DMS 273 treated with DMSO at 0.1 percent for 48 hours (cell line): ENCODE measurements around the gene QRICH1.

Experiments
- DNase-seq: peaks from one replicate; lab custom pipeline; 2025; lab: John Stamatoyannopoulos, UW

The QRICH1 gene

DNA sequence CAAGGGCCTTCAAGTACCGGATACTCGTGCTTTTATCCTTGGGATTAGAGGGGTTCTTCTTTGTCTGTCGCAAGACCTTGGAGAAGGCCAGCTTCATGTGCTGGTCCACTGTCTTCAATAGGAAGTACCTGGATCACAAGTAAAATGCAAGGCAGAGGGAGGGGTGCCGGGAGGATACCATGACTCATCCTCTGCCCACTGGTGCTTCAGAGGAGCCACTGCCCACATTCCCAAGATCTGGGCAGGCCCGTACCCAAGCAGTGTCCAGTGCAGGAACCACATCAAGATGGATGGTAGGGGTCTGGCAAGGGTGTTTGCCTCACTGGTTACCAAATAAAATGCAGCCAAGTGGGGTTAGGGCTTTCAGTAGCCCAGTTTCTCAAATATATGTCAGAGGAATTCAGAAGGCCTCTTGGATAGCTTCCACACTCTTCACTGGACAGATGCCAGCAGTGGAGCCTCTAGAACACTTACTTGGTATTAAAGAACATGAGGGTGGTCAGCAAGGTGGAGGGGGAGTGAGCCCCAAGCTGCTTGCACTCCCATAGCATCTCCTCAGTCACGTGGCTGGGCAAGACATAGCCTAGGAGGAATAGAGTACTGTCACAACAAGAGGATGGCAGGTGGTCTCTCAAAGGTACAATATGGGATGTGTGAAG is 61.1 kb downstream of the QRICH1 start:
- no peak for DNase-seq

DNA sequence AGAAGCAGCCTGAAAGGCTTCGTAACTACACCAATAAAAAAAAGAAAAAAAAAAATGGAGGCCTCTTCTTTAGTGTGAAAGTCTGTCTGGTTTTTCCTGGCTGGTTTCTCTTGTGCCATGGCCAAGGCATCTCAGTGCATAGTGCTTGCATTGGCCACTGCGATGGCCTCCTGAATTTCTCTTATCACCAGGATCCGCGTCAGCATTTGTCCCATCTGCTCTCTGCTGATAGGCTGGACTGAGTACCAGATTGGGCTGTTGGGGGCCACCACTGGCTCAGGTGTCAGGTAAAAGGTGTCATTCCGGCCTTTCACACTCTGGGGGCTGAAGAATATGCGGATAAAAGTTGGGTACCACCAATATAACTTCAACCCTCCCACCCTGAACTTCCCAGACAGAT is 63.5 kb downstream of the QRICH1 start:
- DNase-seq, result no peak

DNA sequence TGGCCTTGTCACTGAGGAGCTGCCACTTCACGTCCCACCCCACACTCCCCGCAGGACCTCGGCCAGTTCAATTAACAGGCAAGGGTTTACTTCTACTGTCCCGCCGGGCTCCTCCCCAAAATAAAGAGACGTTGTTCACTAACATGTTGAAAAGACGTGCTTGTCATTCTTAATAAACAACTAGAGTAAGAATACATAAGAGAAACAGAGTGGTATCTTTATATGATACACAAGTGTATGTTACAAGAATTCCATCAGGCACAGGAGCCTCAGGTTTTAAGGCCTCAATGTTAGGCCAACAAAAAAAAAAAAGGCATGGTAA is 64.3 kb downstream of the QRICH1 start:
- DNase-seq, result no peak

DNA sequence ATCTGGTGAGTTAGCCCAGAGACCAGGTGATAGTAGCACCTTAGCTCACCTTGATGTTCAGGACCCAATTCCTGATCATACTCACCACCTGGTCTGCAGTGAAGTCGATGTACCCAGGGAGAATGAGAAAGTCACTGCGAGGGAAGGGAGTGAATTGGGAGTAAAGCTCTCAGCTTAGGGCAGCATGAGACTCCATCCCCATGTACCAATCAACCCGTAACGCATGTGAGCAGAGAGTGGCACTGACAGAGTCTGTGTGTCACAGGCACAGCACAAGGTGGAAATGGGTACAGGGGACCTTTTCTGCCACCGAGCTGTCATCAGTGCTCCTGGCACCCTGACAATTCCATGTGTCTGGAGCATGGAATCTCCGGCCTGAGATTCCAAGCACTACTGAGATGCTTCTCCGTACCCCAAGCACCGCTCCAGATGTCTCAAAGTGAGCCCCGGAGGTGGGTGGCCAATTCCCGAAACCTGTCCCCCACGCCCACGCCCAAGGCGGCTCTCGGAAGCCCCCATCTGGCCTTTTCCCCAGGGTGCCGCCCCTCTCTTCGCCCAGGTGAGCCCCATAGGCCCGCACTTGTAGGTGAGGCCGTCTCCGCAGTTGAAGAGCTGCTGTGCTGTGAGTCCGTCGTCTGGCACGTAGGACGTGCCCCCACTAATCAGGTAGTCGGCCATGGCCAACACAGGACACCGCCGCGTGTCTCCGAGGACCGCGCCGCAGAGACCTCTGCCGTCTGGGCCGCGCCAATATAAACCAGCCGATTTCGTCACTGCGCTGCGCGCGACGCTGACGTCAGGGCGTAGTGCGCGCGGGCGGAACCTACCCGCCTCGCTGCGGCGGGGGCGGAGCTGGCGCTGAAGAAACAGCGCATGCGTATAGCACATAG is 65.0 kb downstream of the QRICH1 start, which contains the start of gene IMPDH2:
TSS of gene IMPDH2 (minus strand) at position 726 of the 890 bp plus-strand sequence. CDS start at position 678, 48 bp downstream.
- DNase-seq, result peak; percentile 52

DNA sequence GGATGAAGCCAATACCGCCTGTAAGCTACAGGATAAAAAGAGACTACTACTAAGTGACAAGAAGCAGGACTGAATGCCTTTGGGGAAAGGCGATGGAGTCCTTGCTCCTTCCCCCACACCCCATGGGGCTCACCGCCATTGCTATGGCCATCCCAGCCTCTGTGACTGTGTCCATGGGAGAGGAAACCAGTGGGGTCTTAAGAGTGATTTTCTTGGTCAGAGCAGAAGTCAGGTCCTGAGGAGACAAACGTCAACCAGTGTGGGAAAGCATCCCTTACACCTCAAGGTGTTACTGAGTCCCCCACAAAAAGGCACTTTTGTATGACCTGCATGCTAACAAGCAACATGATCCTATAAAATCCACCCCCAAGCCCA is 65.6 kb downstream of the QRICH1 start:
- DNase-seq, result no peak

DNA sequence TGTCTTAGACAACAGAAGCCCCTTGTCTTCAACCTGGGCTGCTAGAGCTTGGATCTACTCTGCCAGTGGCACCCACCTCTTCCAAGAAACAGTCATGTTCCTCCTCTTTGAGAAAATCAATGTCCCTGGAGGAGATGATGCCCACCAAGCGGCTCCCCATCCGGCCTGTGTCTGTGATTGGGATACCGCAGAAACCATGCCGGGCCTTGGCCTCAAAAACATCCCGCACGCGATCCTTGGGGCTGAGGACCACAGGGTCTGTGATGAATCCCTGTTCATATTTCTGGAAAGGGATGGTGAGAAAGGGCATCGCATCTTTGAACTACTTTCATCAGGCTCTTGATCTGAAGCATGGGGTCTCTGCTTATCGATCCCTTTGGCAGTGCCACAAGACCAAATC is 66.2 kb downstream of the QRICH1 start:
- no peak for DNase-seq

DNA sequence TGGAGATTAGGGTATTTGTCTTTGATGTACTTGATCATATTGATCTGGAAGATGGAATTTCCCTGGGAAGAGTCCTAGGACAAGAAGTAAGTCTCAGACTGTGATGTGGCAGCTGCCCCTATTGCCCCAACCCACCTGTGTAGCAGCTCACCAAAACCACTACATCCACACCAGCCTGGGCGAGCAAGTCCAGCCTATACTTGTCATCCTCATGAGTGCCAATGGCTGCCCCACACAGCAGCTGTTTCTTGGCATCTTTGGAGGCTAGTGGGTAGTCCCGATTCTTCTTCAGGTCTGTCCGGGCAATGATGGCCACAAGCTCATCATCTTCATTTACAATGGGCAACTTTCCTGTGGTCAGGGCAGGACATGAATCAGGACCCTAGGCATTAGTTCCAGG is 67.3 kb downstream of the QRICH1 start:
- DNase-seq, result no peak

DNA sequence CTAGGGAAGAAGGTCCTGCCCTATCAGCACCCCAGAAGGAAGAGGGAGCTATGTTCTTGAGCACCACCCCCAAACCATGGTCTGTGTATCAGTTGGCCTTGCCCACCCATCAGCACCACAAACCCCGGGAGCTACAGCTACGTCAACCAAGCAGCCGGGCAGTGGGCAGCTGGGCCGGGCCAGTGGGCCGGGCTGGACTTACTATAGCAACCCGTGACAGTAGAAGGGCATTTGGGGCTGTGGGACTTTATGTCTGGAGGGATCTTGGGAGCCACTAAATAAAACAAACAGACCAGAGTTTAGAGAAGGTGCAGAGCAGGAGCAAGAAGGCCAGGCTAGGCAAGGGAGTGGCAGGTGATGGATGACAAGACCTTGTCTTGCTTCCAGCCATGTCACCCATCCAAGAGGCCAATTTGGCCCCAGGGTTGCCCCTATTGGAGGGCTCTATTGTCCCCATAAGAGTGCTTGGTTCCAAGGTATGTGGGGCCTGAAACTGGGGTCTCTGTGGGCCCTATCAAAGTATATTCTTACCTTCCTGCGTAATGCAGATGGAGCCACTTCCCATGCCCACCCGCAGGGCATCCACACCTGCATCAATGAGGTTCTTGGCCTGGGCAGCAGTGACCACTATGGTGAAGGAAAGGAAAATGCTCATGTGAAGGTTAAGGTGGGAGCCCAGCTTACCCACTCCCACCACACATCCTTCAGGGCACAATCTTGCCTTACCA is 67.9 kb downstream of the QRICH1 start:
- DNase-seq, result no peak

DNA sequence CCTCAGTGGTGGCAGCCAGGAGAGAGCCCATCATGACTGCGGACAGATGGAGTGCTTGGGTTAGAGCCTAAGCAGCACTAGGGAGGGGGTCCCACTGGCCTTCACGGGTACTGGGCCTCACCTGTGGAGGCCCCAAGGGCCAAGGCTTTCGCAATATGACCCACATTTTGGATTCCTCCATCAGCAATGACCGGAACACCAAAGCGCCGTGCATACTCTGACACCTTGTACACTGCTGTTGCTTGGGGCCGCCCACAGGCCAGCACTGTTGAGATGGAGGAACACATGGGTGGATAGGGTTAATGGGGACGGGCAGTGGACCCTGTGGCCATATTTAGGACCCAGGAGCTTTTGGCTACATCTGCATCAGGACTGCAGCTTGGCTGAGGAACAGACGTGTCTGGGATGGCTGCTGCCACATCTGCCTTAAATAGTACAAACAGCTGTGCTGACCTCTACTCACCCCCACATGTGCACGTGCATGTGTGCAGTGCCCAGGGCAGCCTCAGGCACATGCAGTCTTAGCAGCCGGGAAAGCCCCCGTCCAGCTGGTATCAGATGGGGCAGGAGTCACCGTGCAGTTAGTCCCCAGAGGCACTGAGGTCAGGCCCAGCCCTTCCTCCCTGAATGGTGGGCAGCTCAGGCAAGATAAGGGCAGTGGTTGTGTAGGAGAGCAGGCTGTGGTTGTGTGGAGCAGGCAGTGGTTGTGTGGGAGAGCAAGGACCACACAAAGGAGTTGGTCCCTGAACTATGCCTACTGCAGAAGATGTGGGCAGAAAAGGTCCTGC is 68.7 kb downstream of the QRICH1 start:
- DNase-seq, result no peak

DNA sequence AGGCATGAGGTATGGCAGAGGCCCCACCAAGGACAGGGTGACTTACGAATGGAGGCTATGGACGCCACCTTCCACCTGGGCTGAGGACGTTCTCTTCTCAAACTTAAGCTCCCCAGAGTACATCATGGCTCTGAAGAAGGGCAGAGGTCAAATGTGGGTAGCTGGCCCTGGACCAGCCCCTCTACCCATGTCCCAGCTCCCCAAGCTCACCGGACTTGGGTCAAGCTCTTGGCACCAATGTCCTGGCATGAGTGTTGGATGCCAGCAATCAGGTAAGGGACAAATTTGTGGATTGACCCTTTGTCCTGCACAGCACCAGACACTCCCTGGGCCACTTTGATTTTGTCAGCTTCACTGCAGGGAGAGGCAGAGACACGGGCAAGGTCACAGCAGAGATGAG is 69.4 kb downstream of the QRICH1 start:
- no peak for DNase-seq

DNA sequence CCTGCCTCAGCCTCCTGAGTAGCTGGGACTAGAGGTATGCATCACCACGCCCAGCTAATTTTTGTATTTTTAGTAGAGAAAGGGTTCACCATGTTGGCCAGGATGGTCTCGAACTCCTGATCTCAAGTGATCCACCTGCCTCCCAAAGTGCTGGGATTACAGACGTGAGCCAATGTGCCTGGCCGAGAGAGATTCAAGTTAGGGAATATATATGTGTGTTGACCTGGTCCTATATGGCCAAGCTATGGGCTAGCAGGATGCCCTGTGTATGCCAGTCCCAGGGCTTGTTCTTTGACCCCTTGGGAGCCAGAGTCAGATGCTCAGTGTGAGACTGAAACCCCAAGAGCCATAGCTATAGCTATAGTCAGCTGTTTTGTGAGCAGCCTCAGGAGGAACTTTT is 70.1 kb downstream of the QRICH1 start:
- DNase-seq, result no peak

DNA sequence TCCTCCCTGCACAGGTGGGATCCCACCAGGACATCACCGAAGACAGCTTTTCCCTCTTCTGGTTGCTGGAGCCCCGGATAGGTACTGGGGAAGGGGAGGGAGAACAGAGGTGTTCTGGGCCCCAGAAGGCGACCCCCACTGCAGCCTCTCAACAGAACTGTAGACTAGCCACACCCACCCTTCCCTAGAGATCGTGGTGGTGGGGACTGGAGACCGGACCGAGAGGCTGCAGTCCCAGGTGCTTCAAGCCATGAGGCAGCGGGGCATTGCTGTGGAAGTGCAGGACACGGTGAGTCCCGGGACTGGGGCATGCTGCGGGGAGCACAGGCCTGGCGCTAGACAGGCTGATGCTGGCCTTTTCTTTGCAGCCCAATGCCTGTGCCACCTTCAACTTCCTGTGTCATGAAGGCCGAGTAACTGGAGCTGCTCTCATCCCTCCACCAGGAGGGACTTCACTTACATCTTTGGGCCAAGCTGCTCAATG is 71.1 kb downstream of the QRICH1 start:
- DNase-seq, result no peak

DNA sequence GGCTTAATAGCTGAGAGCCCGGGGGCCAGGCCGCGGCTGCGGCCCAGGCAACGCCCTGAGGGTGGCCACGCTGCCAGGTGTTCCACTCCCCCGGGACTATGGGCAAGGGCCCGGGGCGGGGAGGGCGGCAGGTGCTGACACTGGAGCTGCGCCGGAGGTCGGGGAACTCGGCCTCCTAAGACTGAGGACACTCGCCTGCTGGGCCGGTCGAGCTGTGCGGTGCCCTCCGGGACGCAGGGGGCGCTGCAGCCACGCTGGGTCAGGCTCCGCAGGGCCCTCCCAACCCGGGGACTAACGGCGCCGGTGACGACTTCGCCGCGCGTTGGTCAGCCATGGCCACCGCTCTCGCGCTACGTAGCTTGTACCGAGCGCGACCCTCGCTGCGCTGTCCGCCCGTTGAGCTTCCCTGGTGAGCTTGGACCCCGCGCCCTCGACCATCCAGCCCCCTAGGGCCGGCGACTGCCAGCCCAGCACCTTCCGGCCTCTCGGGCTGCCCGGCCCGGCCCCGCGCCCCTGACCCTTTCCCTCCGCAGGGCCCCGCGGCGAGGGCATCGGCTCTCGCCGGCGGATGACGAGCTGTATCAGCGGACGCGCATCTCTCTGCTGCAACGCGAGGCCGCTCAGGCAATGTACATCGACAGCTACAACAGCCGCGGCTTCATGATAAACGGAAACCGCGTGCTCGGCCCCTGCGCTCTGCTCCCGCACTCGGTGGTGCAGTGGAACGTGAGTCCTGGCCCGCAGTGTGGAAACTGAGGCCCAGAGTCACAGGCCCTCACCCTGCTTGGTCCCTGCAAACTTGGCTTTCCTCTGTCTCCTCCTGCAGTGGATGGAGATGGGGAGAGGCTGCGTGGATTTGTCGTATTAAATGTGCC is 71.8 kb downstream of the QRICH1 start, which contains the start of gene NDUFAF3:
TSS of gene NDUFAF3 (plus strand) at position 309 of the 875 bp plus-strand sequence. CDS start at position 333, 24 bp downstream.
- DNase-seq, result peak; percentile 76

DNA sequence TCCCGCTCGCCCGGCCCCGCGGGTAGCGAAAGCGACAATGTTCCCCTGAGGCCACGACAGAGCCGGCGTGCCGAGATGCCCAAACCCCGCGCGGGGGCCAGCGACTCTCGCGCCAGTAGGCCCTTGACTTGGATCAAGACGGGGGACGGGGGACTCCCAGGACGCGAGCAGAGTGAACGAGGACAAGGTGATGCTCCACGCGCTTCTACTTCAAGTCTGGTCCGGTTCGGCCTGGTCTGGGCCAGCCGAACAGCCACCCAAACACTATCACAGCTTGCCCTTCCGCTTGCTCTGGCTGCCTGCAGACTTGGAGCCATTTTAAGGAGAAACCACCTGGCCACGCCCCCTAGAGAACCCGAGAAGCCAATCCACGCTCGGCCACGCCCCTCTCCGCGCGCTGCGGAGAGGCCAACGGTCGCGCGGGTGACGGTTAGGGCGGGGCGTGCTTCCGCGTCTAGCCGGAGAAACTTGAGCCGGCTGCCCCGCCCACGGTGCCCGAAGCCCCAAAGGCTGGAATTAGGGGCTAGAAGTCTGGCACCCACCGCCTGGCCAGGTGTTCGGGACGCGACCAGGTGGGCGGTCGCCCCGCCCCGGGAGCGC is 72.6 kb downstream of the QRICH1 start:
- DNase-seq, result peak; percentile 83

DNA sequence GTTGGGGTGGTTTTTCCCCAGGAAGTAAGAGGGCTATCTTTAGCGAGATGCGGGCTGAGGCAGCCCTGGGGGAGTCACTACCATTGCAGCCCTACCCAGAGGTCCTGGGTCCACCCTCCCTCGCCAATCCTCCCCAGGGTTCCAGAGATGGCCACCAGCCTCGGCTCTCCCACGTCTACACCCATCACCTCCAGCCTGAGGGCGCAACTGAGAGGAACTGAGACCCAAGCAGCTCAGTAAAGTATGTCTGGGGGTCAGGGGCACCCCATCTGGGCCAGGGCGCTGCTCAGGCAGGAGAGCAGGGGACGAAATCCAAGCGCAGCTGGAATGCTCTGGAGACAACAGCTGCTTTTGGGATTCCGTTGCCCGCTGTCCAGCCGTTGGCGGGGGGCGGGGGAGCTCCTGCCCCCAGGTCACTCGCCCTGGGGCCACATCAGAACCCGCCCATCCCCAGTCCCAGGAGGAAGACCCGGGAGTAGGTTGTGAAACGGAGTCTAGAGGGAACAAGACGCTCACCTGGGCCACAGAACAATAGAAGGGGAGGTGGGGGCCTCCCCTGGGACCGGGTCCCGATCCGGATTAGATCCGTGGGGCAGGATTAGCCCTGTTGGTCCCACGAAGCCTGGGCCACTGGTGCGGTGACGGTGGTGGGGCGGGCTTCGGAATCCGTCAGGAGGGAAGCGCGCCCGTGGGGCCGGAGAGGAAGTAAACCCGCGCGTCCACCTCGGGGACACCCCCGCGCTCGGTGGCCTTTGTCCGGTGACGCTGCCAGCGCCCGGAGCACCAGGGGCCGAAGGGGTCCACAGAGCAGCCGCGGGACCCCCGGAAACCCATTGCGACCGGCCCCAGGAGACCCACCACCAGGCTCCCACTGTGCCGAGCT is 73.3 kb downstream of the QRICH1 start:
- no peak for DNase-seq

DNA sequence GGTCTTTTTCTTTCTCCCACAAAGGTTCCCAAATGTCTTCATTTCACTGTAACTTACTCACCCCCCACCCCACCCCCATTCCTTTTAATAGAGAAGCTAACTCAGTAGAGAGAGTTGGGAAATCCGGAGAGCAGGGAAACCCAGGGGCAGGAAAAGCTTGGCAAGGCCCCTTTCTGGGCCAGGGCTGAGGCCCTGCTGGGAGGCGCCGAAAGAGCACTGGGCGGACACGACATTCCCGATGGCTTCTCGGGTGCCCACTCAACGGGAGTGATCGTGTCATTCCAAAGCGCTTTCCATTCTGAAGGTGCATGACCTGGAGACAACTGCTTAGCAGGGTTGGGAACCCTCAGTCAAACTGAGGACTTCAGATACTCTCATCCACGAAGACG is 73.9 kb downstream of the QRICH1 start:
- no peak for DNase-seq

DNA sequence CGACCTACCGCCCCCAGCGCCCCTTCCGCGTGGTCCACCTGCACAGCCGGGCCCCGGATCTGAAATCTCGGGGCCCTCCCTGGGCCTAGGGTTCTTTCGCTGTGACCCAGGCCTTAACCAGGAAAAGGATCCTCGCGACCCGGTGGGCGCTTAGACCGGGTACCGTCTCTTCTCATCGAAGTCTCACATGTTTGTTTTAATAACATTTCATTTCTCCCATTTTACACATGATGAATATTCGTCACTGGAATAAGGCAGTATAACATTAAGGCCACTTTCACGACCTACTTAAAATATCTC is 75.2 kb downstream of the QRICH1 start:
- no peak for DNase-seq

DNA sequence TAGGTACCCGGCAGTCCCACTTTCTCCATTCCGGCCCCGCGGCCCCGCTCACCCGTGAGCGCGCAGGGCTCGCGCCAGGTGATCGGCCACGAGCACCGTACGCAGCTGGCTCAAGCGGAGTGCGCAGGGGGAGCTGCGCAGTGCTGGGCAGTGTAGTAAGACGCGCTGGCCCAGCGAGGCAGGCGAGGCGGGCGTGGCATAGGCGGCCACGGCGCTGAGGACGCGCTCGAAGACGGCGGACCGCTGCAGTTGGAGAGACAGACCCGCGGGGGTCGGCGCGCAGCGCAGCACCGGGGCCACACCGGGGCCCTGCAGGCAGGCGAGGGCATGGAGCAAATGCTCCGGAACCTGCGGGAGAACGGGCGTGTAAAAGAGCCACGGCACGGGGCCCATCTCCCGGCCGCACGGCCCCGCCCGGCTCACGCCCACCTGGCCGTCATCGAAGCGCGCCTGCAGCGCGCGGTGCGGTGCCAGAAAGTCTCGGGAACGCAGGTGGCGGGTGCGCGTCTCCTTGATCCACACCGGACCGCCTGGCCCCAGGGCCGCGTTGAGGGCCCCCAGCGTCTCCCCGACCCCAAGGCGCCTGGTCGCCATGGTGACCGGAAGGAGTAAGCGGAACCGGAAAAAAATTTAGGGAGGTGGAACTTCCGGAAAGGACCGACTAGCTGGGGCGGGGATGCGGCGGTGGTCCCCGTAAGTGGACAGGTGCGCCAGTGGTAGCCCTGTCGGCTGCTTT is 75.7 kb downstream of the QRICH1 start, which contains the start of gene DALRD3:
TSS of gene DALRD3 (minus strand) at position 610 of the 736 bp plus-strand sequence. CDS start at position 594, 16 bp downstream.
- DNase-seq, result no peak
